ENCODE results near the gene RIPK3.

DNA sequence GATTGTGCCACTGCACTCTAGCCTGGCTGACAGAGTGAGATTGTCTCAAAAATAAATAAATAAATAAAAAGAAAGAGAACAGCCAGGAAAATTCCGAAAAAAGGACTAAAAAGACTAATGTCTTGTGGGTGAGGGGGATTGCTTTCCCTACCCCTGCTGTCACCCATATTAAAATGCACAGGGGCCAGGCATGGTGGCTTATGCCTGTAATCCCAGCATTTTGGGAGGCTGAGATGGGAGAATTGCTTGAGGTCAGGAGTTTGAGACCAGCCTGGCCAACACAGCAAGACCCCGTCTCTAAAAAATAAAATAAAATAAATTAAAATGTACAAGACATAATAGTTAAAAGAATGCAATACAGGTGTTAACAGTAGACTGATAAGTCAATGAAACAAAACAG is 46.3 kb downstream of the RIPK3 start:
- TF ChIP-seq, protein P1, sequence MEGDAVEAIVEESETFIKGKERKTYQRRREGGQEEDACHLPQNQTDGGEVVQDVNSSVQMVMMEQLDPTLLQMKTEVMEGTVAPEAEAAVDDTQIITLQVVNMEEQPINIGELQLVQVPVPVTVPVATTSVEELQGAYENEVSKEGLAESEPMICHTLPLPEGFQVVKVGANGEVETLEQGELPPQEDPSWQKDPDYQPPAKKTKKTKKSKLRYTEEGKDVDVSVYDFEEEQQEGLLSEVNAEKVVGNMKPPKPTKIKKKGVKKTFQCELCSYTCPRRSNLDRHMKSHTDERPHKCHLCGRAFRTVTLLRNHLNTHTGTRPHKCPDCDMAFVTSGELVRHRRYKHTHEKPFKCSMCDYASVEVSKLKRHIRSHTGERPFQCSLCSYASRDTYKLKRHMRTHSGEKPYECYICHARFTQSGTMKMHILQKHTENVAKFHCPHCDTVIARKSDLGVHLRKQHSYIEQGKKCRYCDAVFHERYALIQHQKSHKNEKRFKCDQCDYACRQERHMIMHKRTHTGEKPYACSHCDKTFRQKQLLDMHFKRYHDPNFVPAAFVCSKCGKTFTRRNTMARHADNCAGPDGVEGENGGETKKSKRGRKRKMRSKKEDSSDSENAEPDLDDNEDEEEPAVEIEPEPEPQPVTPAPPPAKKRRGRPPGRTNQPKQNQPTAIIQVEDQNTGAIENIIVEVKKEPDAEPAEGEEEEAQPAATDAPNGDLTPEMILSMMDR (IDR thresholded peaks at IDR 0.05; ENCODE audit: control extremely low read depth in 1 of 3, insufficient read depth in 1 of 3, low read depth in 1 of 3, low read length in 3 of 3), result no peak
- TF ChIP-seq CHD2 (IDR thresholded peaks at IDR 0.05; ENCODE audit: low read length) (no peak), NRF1 (IDR thresholded peaks at IDR 0.05; ENCODE audit: low read depth, low read length) (no peak)
